ENCODE data around the gene TCERG1L.

DNA sequence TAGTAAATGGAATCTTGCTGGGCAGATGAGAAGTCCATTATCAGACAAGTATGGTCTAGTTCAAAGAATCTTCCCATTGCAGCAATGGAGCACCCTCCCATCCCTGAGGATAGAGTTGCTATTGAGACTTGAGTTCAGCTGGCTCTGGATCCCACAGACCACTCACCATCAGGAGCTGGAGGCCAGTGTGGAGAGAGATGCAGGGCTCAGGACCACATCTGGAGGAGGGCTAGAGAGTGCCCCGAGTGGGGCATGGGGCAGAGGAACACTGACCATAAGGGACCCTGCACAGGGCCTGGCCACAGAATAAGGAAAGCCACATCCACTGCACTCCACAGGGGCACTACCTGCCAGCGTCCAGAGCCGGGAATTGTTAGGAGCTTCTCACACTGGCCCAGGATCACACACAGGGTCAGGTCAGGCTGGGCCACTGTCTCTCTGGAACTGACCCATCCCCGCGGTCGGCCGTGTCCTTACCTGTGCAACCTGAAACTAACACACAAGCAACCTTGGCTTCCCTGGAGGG is 41.3 kb upstream of the TCERG1L start:
- TF ChIP-seq EP300 (IDR thresholded peaks at IDR 0.05; ENCODE audit: borderline replicate concordance in 1 of 2, low read depth in 1 of 2, low read length in 1 of 2) (no peak), NRF1 (IDR thresholded peaks at IDR 0.05; ENCODE audit: low read depth, low read length) (no peak), MXI1 (IDR thresholded peaks at IDR 0.05; ENCODE audit: low read depth, low read length) (no peak), TCF12 (IDR thresholded peaks at IDR 0.05) (no peak)
- TF ChIP-seq, protein P1, sequence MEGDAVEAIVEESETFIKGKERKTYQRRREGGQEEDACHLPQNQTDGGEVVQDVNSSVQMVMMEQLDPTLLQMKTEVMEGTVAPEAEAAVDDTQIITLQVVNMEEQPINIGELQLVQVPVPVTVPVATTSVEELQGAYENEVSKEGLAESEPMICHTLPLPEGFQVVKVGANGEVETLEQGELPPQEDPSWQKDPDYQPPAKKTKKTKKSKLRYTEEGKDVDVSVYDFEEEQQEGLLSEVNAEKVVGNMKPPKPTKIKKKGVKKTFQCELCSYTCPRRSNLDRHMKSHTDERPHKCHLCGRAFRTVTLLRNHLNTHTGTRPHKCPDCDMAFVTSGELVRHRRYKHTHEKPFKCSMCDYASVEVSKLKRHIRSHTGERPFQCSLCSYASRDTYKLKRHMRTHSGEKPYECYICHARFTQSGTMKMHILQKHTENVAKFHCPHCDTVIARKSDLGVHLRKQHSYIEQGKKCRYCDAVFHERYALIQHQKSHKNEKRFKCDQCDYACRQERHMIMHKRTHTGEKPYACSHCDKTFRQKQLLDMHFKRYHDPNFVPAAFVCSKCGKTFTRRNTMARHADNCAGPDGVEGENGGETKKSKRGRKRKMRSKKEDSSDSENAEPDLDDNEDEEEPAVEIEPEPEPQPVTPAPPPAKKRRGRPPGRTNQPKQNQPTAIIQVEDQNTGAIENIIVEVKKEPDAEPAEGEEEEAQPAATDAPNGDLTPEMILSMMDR (IDR thresholded peaks at IDR 0.05), result no peak
